Measurements from ENCODE around the gene ACTN1. TPM values are rescaled to one million over a fixed set of nuclear protein-coding genes. Genes with fewer than 3 reads are reported as not detected.

The ACTN1 gene
- total RNA-seq, 1 donor from 2014 or later: 77.1 TPM

- Mint-ChIP-seq H3K4me1 (peaks cover 13% of the 10 kb centered on the region), H3K4me3 (no peak overlapping the region), H3K36me3 (ENCODE audit: low read depth) (peaks cover 1% of the 10 kb centered on the region), H3K27ac (ENCODE audit: unreplicated experiment) (no peak overlapping the region), H3K9me3 (no peaks in the 10 kb centered on the region), H3K27me3 (ENCODE audit: low read depth) (no peaks in the 10 kb centered on the region)
- no peak for DNase-seq (ENCODE audit: low read depth, low spot score)
- TF ChIP-seq, protein P1, sequence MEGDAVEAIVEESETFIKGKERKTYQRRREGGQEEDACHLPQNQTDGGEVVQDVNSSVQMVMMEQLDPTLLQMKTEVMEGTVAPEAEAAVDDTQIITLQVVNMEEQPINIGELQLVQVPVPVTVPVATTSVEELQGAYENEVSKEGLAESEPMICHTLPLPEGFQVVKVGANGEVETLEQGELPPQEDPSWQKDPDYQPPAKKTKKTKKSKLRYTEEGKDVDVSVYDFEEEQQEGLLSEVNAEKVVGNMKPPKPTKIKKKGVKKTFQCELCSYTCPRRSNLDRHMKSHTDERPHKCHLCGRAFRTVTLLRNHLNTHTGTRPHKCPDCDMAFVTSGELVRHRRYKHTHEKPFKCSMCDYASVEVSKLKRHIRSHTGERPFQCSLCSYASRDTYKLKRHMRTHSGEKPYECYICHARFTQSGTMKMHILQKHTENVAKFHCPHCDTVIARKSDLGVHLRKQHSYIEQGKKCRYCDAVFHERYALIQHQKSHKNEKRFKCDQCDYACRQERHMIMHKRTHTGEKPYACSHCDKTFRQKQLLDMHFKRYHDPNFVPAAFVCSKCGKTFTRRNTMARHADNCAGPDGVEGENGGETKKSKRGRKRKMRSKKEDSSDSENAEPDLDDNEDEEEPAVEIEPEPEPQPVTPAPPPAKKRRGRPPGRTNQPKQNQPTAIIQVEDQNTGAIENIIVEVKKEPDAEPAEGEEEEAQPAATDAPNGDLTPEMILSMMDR (conservative IDR thresholded peaks at IDR 0.05): no peak
Measured at GRCh38 chr14:68910540-68910939, 68.6 kb downstream of the ACTN1 start.

GRCh38 chr14:68908803-68909202, 70.3 kb downstream of the ACTN1 start:
- no peak for DNase-seq (ENCODE audit: low read depth, low spot score)
- Mint-ChIP-seq H3K4me3 (no peak overlapping the region), H3K36me3 (ENCODE audit: low read depth) (peaks cover 4% of the 10 kb centered on the region), H3K27ac (ENCODE audit: unreplicated experiment) (no peak overlapping the region), H3K4me1 (peaks cover 6% of the 10 kb centered on the region), H3K9me3 (no peaks in the 10 kb centered on the region), H3K27me3 (ENCODE audit: low read depth) (no peaks in the 10 kb centered on the region)
- TF ChIP-seq, protein P1 (conservative IDR thresholded peaks at IDR 0.05): no peak

GRCh38 chr14:68908201-68908600, 70.9 kb downstream of the ACTN1 start:
- H3K4me3 Mint-ChIP-seq: no peak overlapping the region
- no peak for DNase-seq (ENCODE audit: low read depth, low spot score)
- H3K36me3 Mint-ChIP-seq (ENCODE audit: low read depth): peaks cover 4% of the 10 kb centered on the region
- peak overlapping the region; percentile 57 for H3K27ac Mint-ChIP-seq (ENCODE audit: unreplicated experiment)
- TF ChIP-seq, protein P1 (conservative IDR thresholded peaks at IDR 0.05): no peak
- peaks cover 6% of the 10 kb centered on the region for H3K4me1 Mint-ChIP-seq
- H3K9me3 Mint-ChIP-seq: no peaks in the 10 kb centered on the region
- no peaks in the 10 kb centered on the region for H3K27me3 Mint-ChIP-seq (ENCODE audit: low read depth)

- Mint-ChIP-seq H3K36me3 (ENCODE audit: low read depth) (peaks cover 7% of the 10 kb centered on the region), H3K27ac (ENCODE audit: unreplicated experiment) (no peak overlapping the region), H3K27me3 (ENCODE audit: low read depth) (no peaks in the 10 kb centered on the region)
Measured at GRCh38 chr14:68906439-68906838, 72.7 kb downstream of the ACTN1 start.

DNA sequence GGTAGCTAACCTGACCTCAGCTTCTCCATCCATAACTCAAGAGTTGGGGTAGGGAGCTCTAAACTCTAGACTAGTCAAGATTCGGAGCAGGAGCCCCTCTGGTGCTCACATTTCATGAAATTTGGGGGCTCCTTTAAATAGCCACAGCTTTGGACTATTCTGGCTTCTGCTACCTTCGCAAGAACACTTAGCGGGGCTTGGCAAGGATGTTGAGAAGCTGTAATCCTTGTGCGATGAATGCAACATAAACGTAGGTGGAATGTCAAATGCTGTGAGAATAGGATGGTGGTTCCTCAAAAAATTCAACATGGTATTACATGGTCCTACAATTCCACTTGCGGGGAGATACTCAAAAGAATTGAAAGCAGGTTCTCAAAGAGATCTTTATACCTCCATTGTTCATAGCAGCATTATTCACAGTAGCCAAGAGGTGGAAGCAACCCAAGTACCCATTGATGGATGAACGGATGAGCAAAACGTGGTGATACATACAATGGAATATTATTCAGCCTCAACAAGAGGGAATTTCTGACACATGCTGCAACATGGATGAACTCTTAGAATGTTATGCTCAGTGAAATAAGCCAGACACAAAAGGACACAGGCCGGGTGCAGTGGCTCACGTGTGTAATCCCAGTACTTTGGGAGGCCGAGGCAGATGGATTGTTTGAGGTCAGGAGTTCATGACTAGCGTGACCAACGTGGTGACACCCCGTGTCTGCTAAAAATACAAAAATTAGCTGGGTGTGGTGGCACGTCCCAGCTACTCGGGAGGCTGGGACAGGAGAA, 73.8 kb downstream of the ACTN1 start:
- peaks cover 5% of the 10 kb centered on the region for H3K4me1 Mint-ChIP-seq
- no peaks in the 10 kb centered on the region for H3K9me3 Mint-ChIP-seq
- no peak overlapping the region for H3K27ac Mint-ChIP-seq (ENCODE audit: unreplicated experiment)
- TF ChIP-seq, protein P1 (conservative IDR thresholded peaks at IDR 0.05): no peak
- H3K4me3 Mint-ChIP-seq: no peak overlapping the region
- peaks cover 7% of the 10 kb centered on the region for H3K36me3 Mint-ChIP-seq (ENCODE audit: low read depth)
- no peak for DNase-seq (ENCODE audit: low read depth, low spot score)
- no peaks in the 10 kb centered on the region for H3K27me3 Mint-ChIP-seq (ENCODE audit: low read depth)

More at GRCh38 chr14:68906439-68906838, 72.7 kb downstream of the ACTN1 start:
- TF ChIP-seq, protein P1 (conservative IDR thresholded peaks at IDR 0.05): no peak
- H3K4me1 Mint-ChIP-seq: peaks cover 6% of the 10 kb centered on the region
- DNase-seq (ENCODE audit: low read depth, low spot score): no peak
- no peak overlapping the region for H3K4me3 Mint-ChIP-seq
- H3K9me3 Mint-ChIP-seq: no peaks in the 10 kb centered on the region
